Measurements from ENCODE around the gene SPATA33.

Gene SPATA33

DNA sequence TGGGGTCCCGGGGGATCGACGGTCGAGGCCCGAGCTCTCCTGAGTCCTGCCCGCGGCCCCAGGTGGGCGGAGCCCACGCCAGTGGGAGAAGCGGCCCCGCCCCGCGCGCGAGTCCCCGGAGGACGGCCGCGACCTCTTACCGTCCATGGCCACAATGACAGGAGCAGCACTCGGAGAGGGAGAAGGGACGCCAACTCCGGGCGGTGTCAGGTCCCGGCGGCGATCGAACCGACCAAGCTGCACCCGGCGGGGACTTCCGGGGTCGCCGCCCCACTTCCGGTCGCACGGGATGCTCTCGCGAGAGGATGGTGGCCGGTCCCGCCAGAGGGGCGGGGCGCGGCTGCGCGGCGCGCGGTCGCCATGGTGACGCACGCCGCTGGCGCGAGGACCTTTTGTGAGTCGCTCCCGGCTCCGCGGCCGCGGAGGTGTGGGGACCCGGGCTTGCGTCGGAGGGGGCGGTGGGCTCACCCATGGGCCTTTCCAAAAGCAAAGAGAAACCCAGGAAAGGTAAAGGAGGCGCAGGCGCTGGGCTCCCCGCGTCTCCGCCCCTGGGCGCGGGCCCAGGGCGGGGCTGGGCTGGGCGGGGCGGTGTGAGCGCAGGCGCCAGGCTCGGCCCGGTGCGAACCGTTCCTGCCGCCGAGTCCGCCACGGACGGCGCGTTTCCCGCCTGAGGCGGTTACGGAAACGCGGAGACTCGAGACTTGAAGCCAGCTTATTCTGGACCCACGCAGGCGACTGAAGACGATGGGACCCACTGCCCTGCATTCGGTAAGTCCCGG is at the start of gene SPATA33, which contains the start of gene CHMP1A:
SPATA33 (plus strand) TSS at position 395 of the 779 bp plus-strand sequence; CDS start at position 471, 76 bp downstream.
CHMP1A (minus strand) TSS at position 267 of the 779 bp plus-strand sequence; CDS start at position 147, 120 bp downstream.
- POLR2A ChIA-PET: interaction anchor here (0.5 to 1.1 kb wide), 4 partner anchors 24 to 243 kb away, joined by 3 to 5 read pairs (median 4); no protein-coding TSS in a partner anchor
- no peak for DNase-seq (ENCODE audit: low read depth, low spot score)
- CTCF ChIA-PET: interaction anchor here (0.7 to 1.3 kb wide), 4 partner anchors 16 to 202 kb away, joined by 3 to 5 read pairs (median 4); partner anchors contain the start of gene CPNE7
- peak within 1 kb of the TSS; percentile 95 for H3K4me3 ChIP-seq (ENCODE audit: low read depth, low read length)
- TF ChIP-seq, protein P1, sequence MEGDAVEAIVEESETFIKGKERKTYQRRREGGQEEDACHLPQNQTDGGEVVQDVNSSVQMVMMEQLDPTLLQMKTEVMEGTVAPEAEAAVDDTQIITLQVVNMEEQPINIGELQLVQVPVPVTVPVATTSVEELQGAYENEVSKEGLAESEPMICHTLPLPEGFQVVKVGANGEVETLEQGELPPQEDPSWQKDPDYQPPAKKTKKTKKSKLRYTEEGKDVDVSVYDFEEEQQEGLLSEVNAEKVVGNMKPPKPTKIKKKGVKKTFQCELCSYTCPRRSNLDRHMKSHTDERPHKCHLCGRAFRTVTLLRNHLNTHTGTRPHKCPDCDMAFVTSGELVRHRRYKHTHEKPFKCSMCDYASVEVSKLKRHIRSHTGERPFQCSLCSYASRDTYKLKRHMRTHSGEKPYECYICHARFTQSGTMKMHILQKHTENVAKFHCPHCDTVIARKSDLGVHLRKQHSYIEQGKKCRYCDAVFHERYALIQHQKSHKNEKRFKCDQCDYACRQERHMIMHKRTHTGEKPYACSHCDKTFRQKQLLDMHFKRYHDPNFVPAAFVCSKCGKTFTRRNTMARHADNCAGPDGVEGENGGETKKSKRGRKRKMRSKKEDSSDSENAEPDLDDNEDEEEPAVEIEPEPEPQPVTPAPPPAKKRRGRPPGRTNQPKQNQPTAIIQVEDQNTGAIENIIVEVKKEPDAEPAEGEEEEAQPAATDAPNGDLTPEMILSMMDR (IDR thresholded peaks at IDR 0.05; ENCODE audit: insufficient read depth, low read length, missing control alignments): no peak

DNA sequence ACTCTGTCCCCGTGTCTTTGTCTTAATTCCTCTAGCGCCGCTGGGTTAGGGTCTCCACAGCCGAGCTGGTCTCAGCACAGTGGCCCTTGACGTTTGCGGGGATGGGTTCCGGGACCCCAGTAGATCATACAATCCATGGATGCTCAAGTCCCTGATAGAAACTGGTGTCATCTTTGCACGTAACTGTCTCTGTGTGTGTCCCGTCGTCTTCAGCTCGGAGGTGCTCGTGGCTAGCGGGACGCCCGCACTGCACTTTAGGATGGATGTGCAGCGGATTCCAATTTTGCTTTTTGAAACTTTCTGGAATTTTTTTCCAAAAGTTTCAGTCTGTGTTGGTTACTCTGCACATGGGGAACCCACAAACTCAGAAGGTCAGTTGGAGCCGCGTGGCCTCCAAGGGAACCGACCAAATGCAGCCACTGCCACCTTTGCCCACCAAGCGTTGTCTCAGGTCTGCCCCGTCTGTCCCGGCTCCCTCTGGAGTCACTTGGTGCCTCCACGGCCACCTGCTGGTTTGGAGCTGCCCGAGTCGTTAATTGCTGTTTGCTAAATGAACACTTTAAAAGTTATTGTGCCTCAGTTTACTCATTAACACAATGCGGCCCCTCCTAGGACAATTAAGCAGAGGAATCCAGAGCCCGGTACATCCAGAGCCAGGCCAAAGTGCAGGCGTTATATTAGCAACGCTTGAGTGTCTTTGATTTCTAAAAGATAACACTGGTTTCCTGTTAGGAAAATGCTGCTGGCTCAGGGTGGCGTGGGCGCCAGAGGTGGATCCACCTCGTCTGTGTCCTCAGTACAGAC is 49.5 kb upstream of the SPATA33 start:
- DNase-seq (ENCODE audit: low read depth, low spot score): no peak
- POLR2A ChIA-PET: no interaction called here
- TF ChIP-seq, protein P1 (IDR thresholded peaks at IDR 0.05; ENCODE audit: insufficient read depth, low read length, missing control alignments): no peak
- CTCF ChIA-PET: interaction anchor here (1.1 kb wide), 1 partner anchor 33 kb away, joined by 4 read pairs; no protein-coding TSS in a partner anchor
- no peak overlapping the region for H3K4me3 ChIP-seq (ENCODE audit: low read depth, low read length)

DNA sequence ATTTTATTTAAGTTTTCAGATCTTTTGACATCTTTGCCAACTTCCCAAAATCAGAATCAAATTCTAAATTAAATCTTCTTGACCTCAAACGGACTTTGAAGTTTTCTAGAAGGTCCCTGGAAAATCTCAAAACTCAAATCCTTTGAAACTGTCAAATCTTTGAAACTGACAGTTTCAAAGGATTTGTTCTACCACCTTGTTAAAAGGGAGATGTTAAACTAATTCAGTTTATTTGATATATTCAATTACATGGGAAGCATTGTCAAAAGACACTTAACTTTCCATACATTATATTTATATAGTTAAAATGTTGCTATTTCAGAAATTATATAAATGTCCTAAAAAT is 47.6 kb upstream of the SPATA33 start:
- H3K4me3 ChIP-seq (ENCODE audit: low read depth, low read length): no peak overlapping the region
- DNase-seq (ENCODE audit: low read depth, low spot score): no peak
- CTCF ChIA-PET: no interaction called here
- POLR2A ChIA-PET: no interaction called here
- TF ChIP-seq, protein P1 (IDR thresholded peaks at IDR 0.05; ENCODE audit: insufficient read depth, low read length, missing control alignments): no peak

DNA sequence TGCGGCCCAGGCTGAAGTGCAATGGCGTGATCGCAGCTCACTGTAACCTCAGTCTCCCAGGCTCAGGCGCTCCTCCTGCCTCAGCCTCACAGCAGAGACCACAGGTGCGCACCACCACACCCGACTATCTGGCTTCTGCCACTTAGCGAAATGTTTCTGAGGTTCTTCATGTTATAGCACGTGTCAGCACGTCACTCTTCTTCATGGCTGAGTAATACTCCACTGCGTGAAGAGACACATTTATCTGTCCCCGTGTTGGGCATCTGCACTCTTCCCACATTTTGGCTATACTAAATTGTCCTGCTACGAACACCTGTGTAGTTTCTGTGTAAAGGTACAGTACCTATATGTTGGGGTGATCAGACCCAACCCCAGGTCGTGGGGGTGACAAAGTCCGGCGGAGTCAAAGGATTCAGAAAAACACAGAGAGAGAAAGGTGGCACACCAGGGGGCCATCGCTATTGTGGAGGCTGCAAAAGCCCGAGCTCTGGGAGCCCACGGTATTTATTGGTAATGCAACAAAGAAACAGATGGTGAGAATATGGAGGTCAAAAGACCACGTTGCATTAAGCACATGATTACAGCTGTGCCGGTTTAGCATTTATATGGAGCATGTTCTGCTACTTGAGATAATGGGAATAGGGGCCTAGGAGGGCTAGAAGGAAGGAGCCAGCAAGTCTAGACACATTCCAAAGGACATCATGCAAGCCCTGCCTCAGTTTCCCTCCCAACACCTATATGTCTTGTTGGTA is 45.0 kb upstream of the SPATA33 start:
- ChIA-PET POLR2A (no interaction called here), CTCF (interaction anchor here (0.7 to 3.6 kb wide), 3 partner anchors 17 to 104 kb away, joined by 3 to 17 read pairs (median 3); no protein-coding TSS in a partner anchor)
- TF ChIP-seq, protein P1 (IDR thresholded peaks at IDR 0.05; ENCODE audit: insufficient read depth, low read length, missing control alignments): no peak
- DNase-seq (ENCODE audit: low read depth, low spot score): no peak
- no peak overlapping the region for H3K4me3 ChIP-seq (ENCODE audit: low read depth, low read length)

DNA sequence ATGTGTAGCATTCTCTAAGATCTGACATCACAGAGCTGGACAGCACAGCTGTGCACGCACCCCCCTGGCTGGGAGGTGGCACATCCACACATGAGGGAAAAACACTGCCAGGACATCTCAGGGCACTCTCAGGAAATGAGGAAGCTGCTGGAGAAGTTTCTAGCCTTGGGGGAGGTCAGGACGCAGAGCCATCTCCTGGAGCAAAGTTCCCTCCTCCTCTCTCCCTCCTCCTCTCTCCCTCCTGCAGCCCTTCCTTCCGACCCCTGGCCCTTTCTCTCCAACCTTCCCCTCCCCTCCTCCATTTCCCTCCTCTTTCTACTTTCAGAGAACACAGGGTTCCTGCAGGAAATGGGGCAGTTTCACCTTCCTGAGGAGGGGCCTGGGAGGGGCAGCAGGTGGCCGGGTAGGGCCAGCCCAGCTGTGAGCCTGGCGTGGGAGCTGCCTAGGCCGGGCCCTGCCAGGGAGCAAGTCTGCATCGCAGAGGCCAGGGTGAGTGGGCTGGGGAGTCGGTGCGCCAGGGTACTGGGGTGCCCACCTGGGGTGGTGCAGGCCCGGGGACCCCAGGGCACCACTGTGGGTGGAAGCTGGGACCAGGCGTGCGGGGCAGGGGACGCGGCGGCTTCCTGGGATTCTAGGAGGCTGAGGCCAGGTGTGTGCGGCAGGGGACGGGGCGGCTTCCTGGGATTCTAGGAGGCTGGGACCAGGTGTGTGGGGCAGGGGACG is 44.2 kb upstream of the SPATA33 start, which contains the start of gene DPEP1:
DPEP1 (plus strand) TSS at position 412 of the 723 bp plus-strand sequence. CDS start 16,769 bp downstream, outside the sequence.
- POLR2A ChIA-PET: no interaction called here
- no peak for DNase-seq (ENCODE audit: low read depth, low spot score)
- no peak within 1 kb of the TSS for H3K4me3 ChIP-seq (ENCODE audit: low read depth, low read length)
- TF ChIP-seq, protein P1 (IDR thresholded peaks at IDR 0.05; ENCODE audit: insufficient read depth, low read length, missing control alignments): no peak
- CTCF ChIA-PET: interaction anchor here (0.9 to 3.6 kb wide), 5 partner anchors 10 to 104 kb away, joined by 3 to 19 read pairs (median 14); no protein-coding TSS in a partner anchor

Measured in AG04449 (cell line).